Dermis microvascular lymphatic vessel endothelial cell (primary cell): ENCODE data around the gene ELK4. TPM values are rescaled to one million over a fixed set of nuclear protein-coding genes. Genes with fewer than 3 reads are reported as not detected.
"Not testable (repeated sequence)": the region's sequence is repeated elsewhere in the genome, so short reads cannot be mapped to it uniquely, and the experiment has no call there.

Experiments used
- DNase-seq, 2 donors: peaks; one replicate each; pipeline versions ENCODE4 v3.0.0 to v3.0.0-alpha.2; 2010; ENCODE audit warnings: low read depth in 2 of 2
- total RNA-seq: library from RNA; depleted of rRNA; stranded (reverse); fragments of >200 nt; gene quantifications from 2 replicates; pipeline ENCODE4 v1.2.1, GENCODE V29; 2014

Gene ELK4
- total RNA-seq, 1 donor from 2014 or later = 33.4 TPM

DNA sequence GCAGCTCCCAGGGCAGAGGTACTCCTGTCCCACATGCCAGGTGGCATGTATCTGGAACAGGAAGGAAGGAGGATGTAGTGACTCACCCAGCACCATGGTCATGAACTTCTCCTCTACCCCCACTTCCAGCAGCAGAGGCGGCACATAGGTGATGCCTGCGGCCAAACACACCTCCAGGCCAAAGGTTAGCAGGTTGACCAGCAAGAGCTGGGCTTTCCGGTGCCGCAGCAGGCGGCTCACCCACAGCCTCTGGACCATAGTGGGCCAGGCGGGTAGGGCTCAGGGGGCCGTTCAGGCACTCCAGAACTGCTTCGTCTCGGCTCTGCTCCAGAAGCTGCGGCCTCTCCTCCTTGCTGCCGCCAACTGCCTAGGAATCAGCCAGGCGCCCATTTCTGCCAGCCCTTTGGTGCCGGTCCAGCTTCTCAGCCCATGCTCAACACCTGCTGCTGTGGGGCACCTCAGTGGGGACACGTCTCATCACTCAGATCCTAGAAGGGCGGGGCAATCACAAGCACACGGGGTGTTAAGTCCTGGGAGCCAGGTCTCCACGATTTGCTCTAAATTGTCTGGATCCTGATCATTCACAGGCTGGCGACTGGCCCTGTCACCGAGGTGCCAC, 32.7 kb upstream of the ELK4 start:
- DNase-seq = peak; percentile 55 to 68

DNA sequence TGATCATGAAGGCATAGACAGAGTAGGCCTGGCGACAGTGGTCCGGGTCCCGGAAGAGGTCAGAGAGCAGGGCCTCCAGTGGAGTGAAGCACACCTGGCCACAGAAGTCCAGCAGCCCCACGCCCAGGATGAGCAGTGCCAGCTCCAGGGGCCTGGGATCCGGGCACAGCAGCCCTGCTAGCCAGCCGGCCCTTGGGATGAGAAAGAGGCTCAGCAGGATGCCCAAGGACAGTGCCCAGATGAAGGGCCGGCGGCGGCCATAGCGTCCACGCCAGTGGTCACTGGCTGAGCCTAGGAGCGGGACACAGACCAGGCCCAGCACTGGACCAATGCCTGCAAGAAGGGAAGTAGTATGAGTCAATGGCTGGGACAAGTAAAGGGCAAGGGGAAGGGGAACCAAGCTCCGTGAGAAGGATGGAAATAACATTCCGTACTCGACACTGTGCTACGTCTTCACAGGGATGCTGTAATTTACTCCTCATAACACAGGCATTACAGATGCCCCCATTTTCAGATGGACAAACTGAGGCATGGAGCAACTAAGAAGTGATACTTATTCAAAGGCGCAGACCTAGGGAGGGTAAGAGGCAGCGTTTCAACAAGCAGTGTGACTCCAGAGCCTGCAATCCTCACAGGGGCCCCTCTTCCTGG, 31.6 kb upstream of the ELK4 start:
- peak in 1 of 2 donors; percentile 48 for DNase-seq

DNA sequence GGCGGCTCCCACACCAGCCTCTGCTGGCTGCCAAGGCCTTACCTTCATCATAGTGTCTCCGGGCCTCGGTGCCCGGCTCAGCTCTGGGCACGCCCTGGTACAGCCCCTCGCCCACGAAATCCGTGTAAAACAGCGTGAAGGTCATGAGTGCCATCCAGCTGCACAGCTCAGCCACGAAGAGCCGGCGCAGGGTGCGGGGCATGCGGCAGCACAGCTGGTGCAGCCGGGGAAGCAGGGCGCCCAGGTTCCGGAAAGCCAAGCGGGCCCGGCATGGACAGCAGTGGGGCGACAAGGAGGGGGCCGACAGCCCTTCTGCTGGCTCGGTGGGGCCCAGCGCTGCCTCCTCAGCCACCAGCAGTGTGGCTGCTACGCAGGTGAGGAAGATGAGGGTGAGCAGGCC, 31.0 kb upstream of the ELK4 start:
- no peak for DNase-seq

DNA sequence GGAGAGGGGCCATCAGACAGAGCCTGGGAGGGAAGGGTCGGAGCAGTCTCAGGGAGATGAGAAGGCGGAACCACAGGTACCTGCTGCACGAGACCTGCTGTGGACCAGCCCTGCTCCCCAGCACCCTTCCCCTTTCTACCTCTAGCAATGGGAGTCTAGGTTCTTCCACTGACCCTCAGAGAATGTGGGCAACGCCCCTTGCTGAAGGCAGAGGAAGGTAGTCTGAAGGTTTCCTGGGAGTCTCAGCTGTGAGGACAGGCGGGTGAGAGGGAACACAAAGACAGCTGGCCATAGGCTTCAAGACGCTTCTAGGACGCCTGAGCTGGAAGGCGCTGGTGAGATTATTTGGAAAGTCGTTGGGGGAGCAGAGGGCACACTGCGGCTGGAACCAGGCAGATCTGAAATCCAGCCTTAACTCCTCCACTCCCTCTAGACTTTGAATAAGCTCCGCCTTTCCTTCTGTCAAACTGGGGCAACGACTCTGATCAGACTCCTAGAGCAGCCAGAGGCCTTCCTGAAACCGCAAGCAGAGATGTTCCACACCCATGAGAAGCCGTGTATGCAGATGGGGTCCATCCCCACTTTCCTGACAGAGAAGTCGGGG, 30.4 kb upstream of the ELK4 start:
- DNase-seq = no peak

DNA sequence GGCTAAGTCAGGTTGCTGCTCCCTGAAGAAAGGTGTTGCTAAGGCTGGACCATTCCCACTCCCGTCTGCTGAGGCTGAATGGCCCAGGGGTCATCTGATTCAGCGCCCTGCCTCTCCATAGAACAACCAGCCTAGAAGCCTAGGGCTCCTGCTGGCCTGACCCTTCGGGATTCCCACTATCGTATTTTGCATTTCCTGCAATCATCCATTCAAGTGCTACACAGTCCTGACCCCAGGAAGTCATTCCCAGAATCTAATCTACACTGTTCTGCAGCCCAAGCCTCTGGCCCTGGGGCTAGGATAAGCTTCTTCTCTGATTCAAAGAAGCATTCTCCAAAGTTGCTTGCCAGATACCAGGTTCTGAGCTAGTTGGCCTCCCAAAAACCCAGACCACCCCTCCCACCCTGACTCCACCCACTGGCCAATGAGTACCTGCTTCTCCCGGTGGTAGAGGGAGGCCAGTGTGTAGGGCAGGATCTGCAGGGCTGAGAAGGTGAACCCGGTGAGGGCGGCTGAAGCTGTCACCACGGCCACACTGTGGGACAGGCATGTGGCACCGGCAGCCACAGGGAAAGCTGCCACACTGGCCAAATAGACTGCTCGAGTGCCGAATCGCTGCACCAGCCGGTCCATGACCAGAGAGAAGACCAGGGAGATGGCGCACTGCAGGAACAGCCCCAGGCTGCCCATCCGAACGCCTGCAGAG, 29.8 kb upstream of the ELK4 start:
- no peak for DNase-seq

DNA sequence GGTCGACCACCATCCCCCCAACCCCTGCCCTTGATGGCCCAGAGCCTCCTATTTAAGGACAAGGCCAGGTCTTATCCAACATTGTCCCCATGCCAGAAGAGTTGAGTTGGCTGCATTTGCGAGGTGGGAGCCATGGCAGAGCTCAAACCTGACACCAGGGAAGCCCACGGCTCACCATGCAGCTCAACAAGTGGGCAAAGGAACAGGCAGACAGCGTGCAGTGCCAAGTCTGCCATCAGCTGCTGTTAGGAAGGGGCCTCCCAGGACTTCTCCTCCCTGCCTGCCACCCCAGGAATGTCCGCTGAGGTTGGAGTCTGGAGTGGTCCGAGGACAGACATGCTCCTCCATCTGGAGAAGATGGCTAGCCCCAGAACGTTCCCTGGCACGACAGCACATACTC, 28.6 kb upstream of the ELK4 start:
- no peak for DNase-seq

DNA sequence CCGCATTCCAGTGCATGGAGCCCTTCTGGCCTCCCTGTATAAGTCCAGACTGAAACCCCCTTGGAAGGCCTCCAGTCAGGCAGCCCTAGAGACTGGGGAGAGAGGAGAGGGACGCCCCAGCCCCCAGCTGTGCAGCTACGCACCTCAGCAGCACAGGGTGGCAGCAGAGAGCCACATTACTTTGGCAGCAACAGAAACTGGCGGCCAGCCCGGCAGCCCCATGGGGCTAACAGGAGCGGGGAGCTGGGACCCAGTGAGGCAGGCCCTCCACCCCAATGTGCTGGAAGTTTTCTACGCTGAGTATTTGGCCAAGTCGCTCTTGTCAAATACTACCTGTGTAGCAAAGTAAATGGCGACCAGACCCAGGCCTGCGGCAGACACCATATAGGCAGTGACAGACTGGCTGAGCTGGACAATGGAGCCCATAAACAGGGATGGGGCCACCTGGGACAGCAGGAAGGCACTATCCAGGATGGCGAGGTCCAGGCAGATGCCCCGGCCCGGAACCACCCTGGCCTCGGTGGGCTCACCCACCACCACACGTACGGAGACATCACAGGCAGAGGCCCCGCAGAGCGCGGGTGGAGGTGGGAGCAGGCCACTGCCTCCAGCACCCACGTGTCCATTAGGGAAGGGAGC, 27.3 kb upstream of the ELK4 start:
- peak; percentile 44 to 72 for DNase-seq

DNA sequence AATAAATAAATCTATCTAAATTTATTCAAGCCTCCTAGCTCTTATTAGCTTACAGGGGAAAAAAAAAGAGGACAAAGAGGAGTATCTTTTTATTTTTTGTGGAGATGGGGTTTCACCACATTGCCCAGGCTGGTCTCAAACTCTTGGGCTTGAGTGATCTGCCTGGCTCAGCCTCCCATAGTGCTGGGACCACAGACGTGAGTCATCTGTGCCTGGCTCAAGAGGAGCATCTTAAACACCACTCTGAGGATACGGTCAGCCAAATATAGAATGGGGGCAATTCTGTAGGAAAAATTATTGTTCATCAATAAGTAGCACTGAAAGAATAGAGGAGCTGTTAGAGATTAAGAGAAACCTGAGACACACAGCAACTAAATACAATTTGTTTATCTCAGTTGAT, 24.4 kb upstream of the ELK4 start:
- no peak for DNase-seq

DNA sequence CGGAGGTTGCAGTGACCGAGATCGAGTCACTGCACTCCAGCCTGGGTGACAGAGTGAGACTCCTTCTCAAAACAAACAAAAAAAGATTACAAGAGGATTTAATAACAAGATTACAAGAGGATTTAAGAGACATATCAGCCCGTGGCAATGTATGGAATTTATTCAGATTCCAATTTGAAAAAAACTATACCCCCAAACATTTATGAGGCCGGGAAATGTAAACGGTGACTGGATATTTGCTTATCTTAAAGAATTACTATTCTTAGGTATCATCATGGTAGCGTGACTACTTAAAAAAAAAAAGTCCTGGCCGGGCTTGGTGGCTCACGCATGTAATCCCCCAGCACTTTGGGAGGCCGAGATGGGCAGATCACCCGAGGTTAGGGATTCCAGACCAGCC, 21.2 kb upstream of the ELK4 start:
- no peak for DNase-seq

DNA sequence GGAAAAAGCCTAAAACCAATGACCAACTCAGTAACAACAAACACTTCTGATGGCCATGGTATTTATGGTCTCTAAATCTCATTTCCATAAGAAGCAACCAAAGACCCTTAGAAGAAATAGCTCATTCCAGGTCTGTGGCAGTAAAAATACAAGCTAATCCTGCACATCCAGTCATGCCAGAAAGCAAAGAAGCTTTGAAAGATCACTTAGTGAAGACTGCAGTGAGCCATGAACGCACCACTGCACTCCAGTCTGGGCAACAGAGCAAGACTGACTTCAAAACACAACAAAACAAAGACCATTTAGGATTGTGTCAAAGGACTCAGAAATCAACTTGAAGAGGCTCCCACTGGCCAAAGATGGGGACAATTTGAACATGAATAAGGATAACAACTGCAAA, 18.4 kb upstream of the ELK4 start:
- DNase-seq = no peak

DNA sequence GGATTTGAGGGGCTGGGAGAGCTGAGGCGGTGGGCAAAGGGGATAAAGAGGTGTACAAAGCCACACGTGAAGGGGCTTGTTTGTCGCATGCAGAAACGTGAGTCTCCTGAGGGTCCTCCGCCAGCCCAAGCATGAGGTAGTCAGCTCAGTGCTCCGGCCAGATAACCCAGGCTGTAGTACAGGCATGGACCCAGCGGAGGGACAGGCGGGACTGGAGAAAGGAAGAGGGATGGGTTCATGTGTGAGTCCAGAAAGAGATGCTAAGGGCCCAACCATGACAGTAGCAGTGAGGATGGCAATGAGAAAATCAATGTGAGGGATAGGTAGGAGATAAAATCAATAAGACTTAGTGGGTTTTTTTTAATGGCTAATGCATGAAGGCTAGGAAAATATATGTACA, 13.7 kb upstream of the ELK4 start:
- no peak for DNase-seq

DNA sequence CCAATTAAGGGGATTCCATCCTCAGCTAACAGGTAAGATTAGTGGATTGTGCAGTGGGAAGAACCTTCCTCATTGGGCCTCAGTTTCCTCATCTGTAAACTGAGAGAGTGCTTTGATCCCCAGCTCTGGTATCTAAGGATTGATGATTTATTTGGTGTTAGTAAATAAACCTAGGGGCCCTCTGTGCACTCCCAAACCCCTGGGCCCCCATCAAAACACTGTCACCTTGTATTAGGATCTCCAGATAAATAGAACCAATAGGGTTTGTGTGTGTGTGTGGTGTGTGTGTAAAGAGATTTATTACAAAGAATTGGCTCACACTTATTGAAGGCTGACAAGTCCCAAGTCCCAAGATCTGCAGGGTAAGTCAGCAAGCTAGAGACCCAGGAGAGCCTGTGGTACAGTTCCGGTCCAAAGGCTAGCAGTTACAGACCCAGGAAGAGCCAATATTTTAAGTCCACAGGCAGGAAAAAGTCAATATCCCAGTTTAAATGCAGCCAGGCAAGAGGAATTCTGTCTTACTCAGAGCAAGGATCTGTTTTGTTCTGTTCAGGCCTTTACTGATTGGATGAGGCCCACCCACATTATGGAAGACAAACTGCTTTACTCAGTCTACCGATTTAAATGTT, 11.0 kb upstream of the ELK4 start:
- DNase-seq = no peak

DNA sequence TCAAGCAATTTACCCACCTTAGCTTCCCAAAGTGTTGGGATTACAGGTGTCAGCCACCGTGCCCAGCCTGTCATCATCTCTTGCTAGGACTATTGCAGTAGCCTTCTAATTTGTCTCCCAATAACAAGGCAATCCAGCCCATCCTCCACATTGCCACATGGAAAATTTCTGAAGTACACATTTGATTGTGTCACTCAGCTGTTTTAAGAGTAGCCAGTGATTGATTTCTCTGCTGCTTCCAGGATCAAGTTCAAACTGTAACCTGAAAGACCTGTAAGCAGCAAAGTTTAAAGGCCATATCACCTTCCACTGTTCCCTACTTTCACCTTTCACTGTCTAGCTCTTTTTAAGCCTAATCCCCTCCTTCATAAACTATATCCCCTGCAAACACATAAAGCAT, 7.8 kb upstream of the ELK4 start:
- DNase-seq = no peak

DNA sequence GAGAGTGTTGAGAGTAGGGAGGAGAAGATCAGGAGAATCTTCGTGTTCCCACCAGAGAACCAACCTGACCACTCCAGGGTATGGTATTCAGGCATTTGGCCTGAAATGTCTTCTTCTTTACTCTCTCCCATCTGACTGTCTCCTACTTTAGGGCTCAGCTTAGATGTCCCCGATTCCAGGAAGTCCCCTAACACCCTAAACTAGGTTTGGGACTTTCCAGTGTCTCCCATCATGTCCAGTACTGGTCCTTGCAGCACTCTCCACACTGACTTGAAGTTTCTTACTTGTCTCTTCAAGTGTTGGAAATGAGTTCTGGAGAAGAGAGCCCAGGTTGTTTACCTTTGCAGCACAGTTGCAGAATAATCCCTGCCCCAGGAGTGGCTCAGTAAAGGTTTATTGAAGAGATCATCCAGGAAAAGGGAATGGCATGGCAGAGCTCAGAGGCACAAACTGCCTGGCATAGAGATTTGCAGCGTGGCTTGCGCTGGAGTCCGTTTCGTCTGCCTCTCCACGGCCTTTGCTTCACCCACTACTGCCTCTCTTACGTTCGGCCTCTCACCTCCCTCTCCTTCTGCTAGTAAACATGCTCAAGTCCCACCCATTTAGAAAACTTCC, 6.2 kb upstream of the ELK4 start:
- no peak for DNase-seq

DNA sequence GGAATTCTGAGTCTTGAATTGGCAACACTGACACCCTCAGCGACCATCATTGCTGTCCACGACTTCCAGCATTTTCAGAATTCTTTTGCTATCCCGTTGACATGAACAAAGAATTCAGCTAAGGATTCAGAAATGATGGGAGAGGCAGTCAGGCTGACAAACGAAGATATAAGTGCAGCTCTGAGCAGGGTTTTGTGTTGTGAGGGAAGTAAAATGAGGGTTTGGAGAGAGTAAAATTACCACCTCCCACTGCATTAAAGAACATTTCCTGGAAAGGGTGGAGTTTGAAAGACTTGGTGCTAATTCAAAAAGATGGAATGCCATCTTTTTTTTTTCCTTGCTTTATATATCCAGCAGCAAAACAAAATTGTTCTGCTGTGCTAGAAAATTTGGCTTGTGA, 4.9 kb upstream of the ELK4 start:
- no peak for DNase-seq

DNA sequence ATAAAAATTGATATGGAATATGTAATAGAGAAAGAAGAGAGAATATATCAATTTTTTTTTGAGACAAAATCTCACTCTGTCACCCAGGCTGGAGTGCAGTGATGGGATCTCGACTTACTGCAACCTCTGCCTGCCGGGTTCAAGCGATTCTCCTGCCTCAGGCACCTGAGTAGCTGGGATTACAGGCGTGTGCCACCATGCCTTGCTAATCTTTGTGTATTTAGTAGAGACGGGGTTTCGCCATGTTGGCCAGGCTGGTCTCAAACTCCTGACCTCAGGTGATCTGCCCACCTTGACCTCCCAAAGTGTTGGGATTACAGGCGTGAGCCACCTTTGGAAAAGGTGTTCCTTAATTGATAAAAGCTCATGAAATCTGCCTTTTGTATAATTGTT, 4.3 kb upstream of the ELK4 start:
- DNase-seq = not testable (repeated sequence)

DNA sequence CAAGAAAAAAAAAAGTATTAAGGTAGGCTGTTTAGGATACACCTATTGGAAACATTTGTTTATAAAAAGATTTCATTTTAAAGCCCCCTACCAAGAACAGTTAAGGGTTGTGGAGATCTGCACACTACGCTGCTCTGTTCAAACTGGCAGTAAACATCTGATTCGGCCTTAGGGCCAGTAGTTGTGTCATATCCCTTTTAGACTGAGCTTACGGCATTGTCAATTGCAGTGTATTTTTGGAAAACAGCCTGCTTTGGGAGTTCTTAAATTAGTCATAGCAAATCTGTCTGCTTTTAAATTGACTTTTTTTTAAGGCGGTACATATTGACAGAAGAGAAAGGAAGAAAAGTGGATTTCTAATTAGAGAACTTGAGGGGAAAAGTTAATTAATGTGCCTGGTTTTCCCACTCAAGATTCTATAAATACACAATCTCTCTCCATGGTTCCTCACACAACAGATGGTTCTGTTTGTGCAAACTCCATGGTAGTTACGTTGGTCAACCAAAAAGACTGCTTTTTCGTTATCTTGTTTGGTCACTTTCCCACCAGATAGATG, 1.7 kb upstream of the ELK4 start:
- peak; percentile 86 to 91 for DNase-seq

DNA sequence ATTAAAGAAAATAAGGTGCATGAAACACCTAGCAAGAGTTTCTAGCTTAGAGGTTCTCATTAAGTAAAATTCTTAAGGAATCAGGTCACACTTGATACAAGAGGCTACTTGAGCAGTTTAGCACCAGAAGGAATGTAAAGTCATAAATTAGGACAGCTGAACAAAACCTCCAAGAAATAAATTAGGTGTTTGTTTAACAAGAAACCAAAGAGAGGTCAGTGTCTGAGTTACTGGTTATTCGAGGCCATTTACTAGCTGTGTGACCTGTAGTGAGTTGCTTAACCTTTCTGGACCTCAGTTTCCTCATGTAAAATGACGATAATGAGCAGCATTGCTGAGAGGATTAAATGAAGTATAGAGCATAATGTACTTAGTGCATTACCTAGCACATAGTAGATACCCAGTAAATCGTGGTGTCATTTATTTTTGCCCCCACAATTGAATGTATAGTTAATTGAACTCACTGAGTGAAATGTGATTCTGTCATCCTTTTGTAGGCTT, 908 bp upstream of the ELK4 start:
- peak in 1 of 2 donors; percentile 24 for DNase-seq

DNA sequence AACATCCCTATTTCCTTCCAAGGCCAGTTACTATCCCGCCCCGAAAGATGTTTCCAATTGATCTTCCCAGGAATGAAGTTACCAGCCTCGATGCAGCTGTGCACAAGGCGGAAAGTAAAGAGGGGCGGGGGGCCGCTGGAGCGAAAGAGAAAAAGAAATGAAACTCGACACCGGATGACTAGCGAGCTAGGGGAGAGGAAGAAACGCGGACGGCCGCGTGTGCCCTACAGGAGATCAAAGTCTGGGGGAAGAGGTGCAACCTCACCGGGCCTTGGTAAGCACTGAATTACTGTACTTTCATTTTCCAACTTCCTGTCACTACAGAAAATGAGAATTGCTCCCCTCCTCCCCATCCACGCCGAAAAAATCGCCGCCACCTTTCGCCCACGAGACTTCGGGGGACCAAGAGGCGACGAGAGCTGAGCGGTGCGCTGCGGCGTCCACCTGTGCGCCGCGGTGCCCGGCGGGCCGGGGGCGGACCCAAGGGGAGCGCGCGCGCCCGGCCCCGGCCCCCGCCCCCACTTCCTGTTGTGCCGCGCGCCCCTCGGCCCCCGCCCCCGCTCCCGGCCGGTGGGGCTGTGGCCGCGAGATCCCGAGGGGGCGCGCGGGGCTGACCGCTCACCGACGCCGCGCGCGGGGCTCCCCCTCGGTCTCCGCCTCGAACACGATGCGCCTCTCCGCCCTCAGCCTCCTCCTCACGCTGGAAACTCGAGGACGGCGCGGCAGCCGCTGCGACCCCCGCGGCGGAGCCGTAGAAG, 622 bp downstream of the ELK4 start:
- peak; percentile 75 to 92 for DNase-seq

DNA sequence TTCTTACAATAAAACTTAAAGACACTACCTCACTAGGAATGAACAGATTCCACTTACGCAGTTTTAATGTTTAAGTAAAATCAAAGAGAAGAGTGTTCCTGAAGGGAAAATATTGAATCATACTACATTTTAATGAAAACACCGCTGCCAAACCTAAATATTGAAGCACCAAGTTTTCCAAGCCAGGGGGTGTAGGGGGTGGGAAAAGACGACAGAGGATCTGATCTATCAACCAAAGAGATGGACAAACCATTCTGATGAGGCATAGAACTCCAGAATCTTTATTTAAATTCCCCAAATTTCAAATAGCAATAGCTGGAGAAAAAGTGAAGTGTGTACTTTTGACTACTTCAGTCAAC, 1.2 kb downstream of the ELK4 start:
- peak in 1 of 2 donors; percentile 5 for DNase-seq
